IMR-90 (cell line): ENCODE data around the gene AGBL5. TPM values are rescaled to one million over a fixed set of nuclear protein-coding genes. Genes with fewer than 3 reads are reported as not detected.
"Not testable (repeated sequence)": the region's sequence is repeated elsewhere in the genome, so short reads cannot be mapped to it uniquely, and the experiment has no call there.

Experiments used
- ATAC-seq: fragments of 200-7000 bp; cut with Tn5 transposase; 2 replicates; pipeline ENCODE4 v1.9.1; 2020; ENCODE audit warnings: low read depth, mild to moderate bottlenecking, moderate library complexity
- BruUV-seq: library from RNA; stranded (reverse); fragments of 400-500 nt; replicated peaks from 2 replicates; lab custom pipeline; 2021; lab: Mats Ljungman, UMichigan
- CTCF ChIA-PET: fragments of 300-600 bp; formaldehyde crosslinking; extraction: SDS; loops from one replicate; lab custom pipeline; 2021; ENCODE audit warnings: antibody characterized with exemption; lab: Yijun Ruan, JAX
- POLR2A ChIA-PET: fragments of 300-600 bp; sonication (Branson Sonifier 250); formaldehyde crosslinking; loops from one replicate; lab custom pipeline; 2022; ENCODE audit warnings: antibody characterized with exemption; ENCODE audit not compliant: unreplicated experiment; lab: Charles Lee
- DNase-seq: peaks from one replicate; pipeline ENCODE4 v3.0.0; 2013
- H2AFZ ChIP-seq: replicated peaks from 2 replicates; pipeline ENCODE3; 2013; ENCODE audit warnings: low read length, mild to moderate bottlenecking; ENCODE audit not compliant: poor library complexity
- H2AK5ac ChIP-seq: 2 replicates; pipeline ENCODE4 v1.6.1; 2013; ENCODE audit warnings: low read depth, low read length, inconsistent platforms
- H2AK9ac ChIP-seq: replicated peaks from 2 replicates; pipeline ENCODE3; 2013; ENCODE audit warnings: mild to moderate bottlenecking, low read depth, low read length, moderate library complexity; ENCODE audit not compliant: poor library complexity
- H2BK120ac ChIP-seq: 2 replicates; pipeline ENCODE4 v1.6.1; 2013; ENCODE audit warnings: low read depth, low read length, inconsistent platforms
- H2BK15ac ChIP-seq: 3 replicates; pipeline ENCODE4 v1.6.1; 2013; ENCODE audit warnings: low read depth, low read length, inconsistent platforms
- H2BK20ac ChIP-seq: 2 replicates; pipeline ENCODE4 v1.6.1; 2013; ENCODE audit warnings: low read depth, mild to moderate bottlenecking, inconsistent platforms, low read length, moderate library complexity
- H2BK5ac ChIP-seq: 2 replicates; pipeline ENCODE4 v1.6.1; 2013; ENCODE audit warnings: mild to moderate bottlenecking, low read depth, low read length, inconsistent platforms; ENCODE audit not compliant: poor library complexity, severe bottlenecking
- H3K14ac ChIP-seq: replicated peaks from 2 replicates; pipeline ENCODE4 v1.6.1; 2013; ENCODE audit warnings: low read depth, low read length, inconsistent platforms
- H3K18ac ChIP-seq: 2 replicates; pipeline ENCODE4 v1.6.1; 2013; ENCODE audit warnings: low read depth, low read length, control low read depth
- H3K23ac ChIP-seq: 2 replicates; pipeline ENCODE4 v1.6.1; 2013; ENCODE audit warnings: low read depth, low read length, inconsistent platforms
- H3K27ac ChIP-seq: 2 replicates; pipeline ENCODE4 v1.5.1; 2013; ENCODE audit warnings: mild to moderate bottlenecking, control low read depth, low read length; ENCODE audit not compliant: insufficient read depth
- H3K27me3 ChIP-seq: 2 replicates; pipeline ENCODE4 v1.6.1; 2013; ENCODE audit warnings: low read length; ENCODE audit not compliant: control insufficient read depth, insufficient read depth
- H3K36me3 ChIP-seq: 2 replicates; pipeline ENCODE4 v1.6.1; 2013; ENCODE audit warnings: low read length, mixed read lengths; ENCODE audit not compliant: control insufficient read depth, insufficient read depth
- H3K4ac ChIP-seq: 2 replicates; pipeline ENCODE4 v1.6.1; 2013; ENCODE audit warnings: low read depth, low read length, inconsistent platforms
- H3K4me1 ChIP-seq: 2 replicates; pipeline ENCODE4 v1.6.1; 2013; ENCODE audit warnings: low read length, mixed read lengths; ENCODE audit not compliant: control insufficient read depth, insufficient read depth
- H3K4me2 ChIP-seq: 2 replicates; pipeline ENCODE4 v1.6.1; 2013; ENCODE audit warnings: low read depth, mild to moderate bottlenecking, control low read depth, low read length, moderate library complexity
- H3K4me3 ChIP-seq: 2 replicates; pipeline ENCODE4 v1.5.1; 2013; ENCODE audit warnings: low read depth, mild to moderate bottlenecking, control low read depth, low read length, moderate library complexity; ENCODE audit not compliant: insufficient read depth
- H3K56ac ChIP-seq: 2 replicates; pipeline ENCODE4 v1.6.1; 2013; ENCODE audit warnings: low read length, inconsistent platforms; ENCODE audit not compliant: insufficient read depth; ENCODE audit errors: extremely low read depth
- H3K79me1 ChIP-seq, 2 experiments: 2 replicates each; pipeline ENCODE4 v1.6.1; 2013; ENCODE audit warnings: low read length in 2 of 2, inconsistent platforms in 1 of 2, low read depth in 1 of 2
- H3K9ac ChIP-seq: 2 replicates; pipeline ENCODE4 v1.6.1; 2013; ENCODE audit warnings: low read depth, low read length, control low read depth
- H3K9me1 ChIP-seq: 2 replicates; pipeline ENCODE4 v1.6.1; 2013; ENCODE audit warnings: low read length, inconsistent platforms; ENCODE audit not compliant: insufficient read depth
- H3K9me3 ChIP-seq: 2 replicates; pipeline ENCODE4 v1.6.1; 2013; ENCODE audit warnings: low read length; ENCODE audit not compliant: control insufficient read depth, insufficient read depth
- H4K20me1 ChIP-seq: 2 replicates; pipeline ENCODE4 v1.6.1; 2013; ENCODE audit warnings: low read length, inconsistent platforms; ENCODE audit not compliant: insufficient read depth
- H4K5ac ChIP-seq: 2 replicates; pipeline ENCODE4 v1.6.1; 2013; ENCODE audit warnings: mild to moderate bottlenecking, low read depth, low read length, control low read depth
- H4K8ac ChIP-seq, 2 experiments: 2 replicates each; pipeline ENCODE4 v1.6.1; 2013; ENCODE audit warnings: low read depth in 2 of 2, low read length in 2 of 2, control low read depth in 1 of 2, inconsistent platforms in 1 of 2
- H4K91ac ChIP-seq: 2 replicates; pipeline ENCODE4 v1.6.1; 2013; ENCODE audit warnings: low read depth, low read length, inconsistent platforms; ENCODE audit not compliant: insufficient read depth
- BHLHE40 ChIP-seq: fragments of 150-350 bp; IDR thresholded peaks from 2 replicates; pipeline ENCODE4 v1.6.1; 2016; ENCODE audit warnings: mild to moderate bottlenecking, low read depth, low read length
- CEBPB ChIP-seq: IDR thresholded peaks from 2 replicates; pipeline ENCODE4 v1.6.1; 2012; ENCODE audit warnings: low read depth, low read length, improper control_type of control experiment
- FOS ChIP-seq: fragments of 150-350 bp; IDR thresholded peaks from 2 replicates; pipeline ENCODE4 v1.6.1; 2016; ENCODE audit warnings: low read depth, low read length
- RFX5 ChIP-seq: IDR thresholded peaks from 2 replicates; pipeline ENCODE4 v1.8.0; 2012; ENCODE audit warnings: low read depth, mild to moderate bottlenecking, low read length, moderate library complexity
- WGBS, 2 experiments: methylation state at CpG; one replicate each; pipeline versions ENCODE4 v1.1.5 to v1.1.7; 2013; ENCODE audit warnings: missing lambda C conversion rate in 2 of 2; ENCODE audit not compliant: insufficient read length in 1 of 2; ENCODE audit errors: extremely low coverage in 2 of 2; 5-methylcytosine and 5-hydroxymethylcytosine counted together
- dilution Hi-C: fragments of 300-500 bp; cut with HindIII; formaldehyde crosslinking; loops from one replicate; pipeline ENCODE4 v1.14.3; 2018; ENCODE audit warnings: low sequenced_read_pairs; ENCODE audit not compliant: unreplicated experiment
- in situ Hi-C: fragments of 300-500 bp; cut with MboI; formaldehyde crosslinking; loops from 3 replicates; pipeline ENCODE4 v1.14.3; 2019; ENCODE audit warnings: low sequenced_read_pairs, inconsistent platforms, mixed read lengths
- intact Hi-C: fragments of 100-400 bp; cut with micrococcal nuclease; formaldehyde crosslinking; loops from 2 replicates; pipeline ENCODE4 v1.10.0; 2022
- polyA plus RNA-seq, 3 experiments: library from polyadenylated mRNA; depleted of rRNA; stranded (reverse); fragments of >200 nt; gene quantifications; 2 replicates each; pipeline ENCODE4 v1.2.3, GENCODE V29; 2012; ENCODE audit warnings: low replicate concordance in 1 of 3
- total RNA-seq: library from RNA; depleted of rRNA; stranded (reverse); fragments of >200 nt; gene quantifications from 2 replicates; pipeline ENCODE4 v1.2.3, GENCODE V29; 2012
- TF ChIP-seq, protein P1 (sequence below): fragments of 150-350 bp; IDR thresholded peaks from 2 replicates; pipeline ENCODE4 v1.6.1; 2016; ENCODE audit warnings: low read depth, mild to moderate bottlenecking, low read length, moderate library complexity, borderline replicate concordance

Gene AGBL5
- total and polyA plus RNA-seq, 2 of the 4 experiments (the other 2 are of a cell fraction): 19.0 to 26.2 TPM

- no peak within 1 kb of the TSS for H3K18ac ChIP-seq
- H3K36me3 ChIP-seq: no peaks in the 10 kb centered on the region
- H2BK120ac ChIP-seq: no peak within 1 kb of the TSS
- H3K23ac ChIP-seq: peak within 1 kb of the TSS; percentile 64
- H3K9ac ChIP-seq: no peak within 1 kb of the TSS
- CTCF ChIA-PET: no interaction called here
- no peaks in the 10 kb centered on the region; the same call in 1 of the 2 replicates for H3K9me1 ChIP-seq
- ATAC-seq (peak; percentile 36), DNase-seq (no peak)
- no peak within 1 kb of the TSS for H3K4ac ChIP-seq
- H2BK20ac ChIP-seq: no peak within 1 kb of the TSS
- POLR2A ChIA-PET: no interaction called here
- H3K56ac ChIP-seq: 0 out of 2 replicates have a peak within 1 kb of the TSS, but pooled peaks have one; percentile 16
- no peak within 1 kb of the TSS for H4K5ac ChIP-seq
- H3K4me3 ChIP-seq: peak within 1 kb of the TSS; percentile 42
- H2BK15ac ChIP-seq: no peak within 1 kb of the TSS
- H2AK5ac ChIP-seq: no peak within 1 kb of the TSS
- H3K4me2 ChIP-seq: peak within 1 kb of the TSS; percentile 99
- peaks cover 5% of the 10 kb centered on the region for H3K4me1 ChIP-seq
- no peaks in the 10 kb centered on the region; the same call in 1 of the 2 replicates for H4K20me1 ChIP-seq
- TF ChIP-seq FOS (no peak), RFX5 (no peak), BHLHE40 (no peak), CEBPB (no peak)
- TF ChIP-seq, protein P1, sequence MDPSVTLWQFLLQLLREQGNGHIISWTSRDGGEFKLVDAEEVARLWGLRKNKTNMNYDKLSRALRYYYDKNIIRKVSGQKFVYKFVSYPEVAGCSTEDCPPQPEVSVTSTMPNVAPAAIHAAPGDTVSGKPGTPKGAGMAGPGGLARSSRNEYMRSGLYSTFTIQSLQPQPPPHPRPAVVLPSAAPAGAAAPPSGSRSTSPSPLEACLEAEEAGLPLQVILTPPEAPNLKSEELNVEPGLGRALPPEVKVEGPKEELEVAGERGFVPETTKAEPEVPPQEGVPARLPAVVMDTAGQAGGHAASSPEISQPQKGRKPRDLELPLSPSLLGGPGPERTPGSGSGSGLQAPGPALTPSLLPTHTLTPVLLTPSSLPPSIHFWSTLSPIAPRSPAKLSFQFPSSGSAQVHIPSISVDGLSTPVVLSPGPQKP: no peak
- H3K27me3 ChIP-seq: peaks cover 67% of the 10 kb centered on the region
- peaks cover 6% of the 10 kb centered on the region; the same call in 1 of the 2 replicates for H3K9me3 ChIP-seq
- dilution Hi-C loops: no loop called here
- H2BK5ac ChIP-seq: no peak within 1 kb of the TSS
- WGBS, 2 experiments: 6% methylated on average over 54 of the region's 84 CpGs; no CpG with 5 or more reads in 1 of the 2 experiments
- peak within 1 kb of the TSS; percentile 39; the same call in 1 of the 2 replicates for H4K91ac ChIP-seq
- intact Hi-C loops: no loop called here
- in situ Hi-C loops: no loop called here
- H4K8ac ChIP-seq: peak within 1 kb of the TSS in 1 of 2 experiments; percentile 63; a peak in 1 of 4 replicates
- peak within 1 kb of the TSS; percentile 72 for H2AK9ac ChIP-seq
- no peak within 1 kb of the TSS for H3K14ac ChIP-seq
- H2AFZ ChIP-seq: peak within 1 kb of the TSS; percentile 85
- no peak within 1 kb of the TSS for H3K27ac ChIP-seq
- no TSS peak for BruUV-seq
- H3K79me1 ChIP-seq: no peaks in the 10 kb centered on the region
Measured at GRCh38 chr2:27118525-27119329, 67.3 kb downstream of the AGBL5 start, which contains the start of gene CGREF1. CGREF1 (minus strand) TSS chr2:27119128; CDS start chr2:27104366, 14,762 bp downstream.

GRCh38 chr2:27119330-27119670 is 67.8 kb downstream of the AGBL5 start:
- H4K91ac ChIP-seq, intact Hi-C loops, DNase-seq, H3K27ac ChIP-seq, H2BK5ac ChIP-seq, H2BK15ac ChIP-seq, H3K9ac ChIP-seq, H3K4ac ChIP-seq, POLR2A ChIA-PET, ATAC-seq, H2BK20ac ChIP-seq, BruUV-seq, H3K4me1 ChIP-seq, in situ Hi-C loops, H3K56ac ChIP-seq, H2AK5ac ChIP-seq, H3K9me3 ChIP-seq, H3K18ac ChIP-seq, CTCF ChIA-PET, H2BK120ac ChIP-seq, H3K14ac ChIP-seq, H4K5ac ChIP-seq, H3K9me1 ChIP-seq, H4K8ac ChIP-seq, H3K36me3 ChIP-seq, dilution Hi-C loops, H4K20me1 ChIP-seq, H3K79me1 ChIP-seq: not testable (repeated sequence)
- H3K4me3 ChIP-seq: peak overlapping the region; percentile 42
- peak overlapping the region; percentile 99 for H3K4me2 ChIP-seq
- peak overlapping the region; percentile 85 for H2AFZ ChIP-seq
- WGBS, 2 experiments: no CpG with 5 or more reads among the region's 8 CpGs
- H2AK9ac ChIP-seq: peak overlapping the region; percentile 72
- peak overlapping the region; percentile 64; the same call in 1 of the 2 replicates for H3K23ac ChIP-seq
- H3K27me3 ChIP-seq: peaks cover 71% of the 10 kb centered on the region
